ENCODE results near the gene CRABP1. TPM values are rescaled to one million over a fixed set of nuclear protein-coding genes. Genes with fewer than 3 reads are reported as not detected.
A peak's percentile ranks its signal among the peaks of the same experiment; 100 is the strongest.

The CRABP1 gene
- total and polyA plus RNA-seq, 10 donors: 3.5 to 159 (median 29.8) TPM

- DNase-seq: no peak
- H3K27ac ChIP-seq: no peak overlapping the region
- no peaks in the 10 kb centered on the region for H3K9me3 ChIP-seq
- H3K36me3 ChIP-seq: no peaks in the 10 kb centered on the region
- peaks cover 6 to 30% (median 10%) of the 10 kb centered on the region in 6 donors for H3K4me1 ChIP-seq
- TF ChIP-seq CTCF (IDR thresholded peaks at IDR 0.05 in 8 of 11, conservative IDR thresholded peaks at IDR 0.05 in 3 of 11) (no peak), POLR2AphosphoS5 (IDR thresholded peaks at IDR 0.05) (no peak), POLR2A (IDR thresholded peaks at IDR 0.05) (no peak)
- intact Hi-C loops (cut with DNase I; ENCODE audit: low total_unique reads): no loop called here
- H3K27me3 ChIP-seq (replicated peaks in 1 of 7): peaks cover 0 to 6% (median 0%) of the 10 kb centered on the region in 7 donors
- WGBS, 5 donors: 74 to 88% (median 81%) methylated on average over 8 of the region's 8 CpGs
- no peak overlapping the region for H3K4me3 ChIP-seq
Measured at GRCh38 chr15:78362716-78363380, 22.7 kb downstream of the CRABP1 start.

GRCh38 chr15:78363381-78363734 lies 23.2 kb downstream of the CRABP1 start:
- intact Hi-C loops (cut with DNase I; ENCODE audit: low total_unique reads): no loop called here

GRCh38 chr15:78364233-78364632 lies 24.1 kb downstream of the CRABP1 start:
- Histone ChIP-seq H3K4me1 (peaks cover 6 to 30% (median 10%) of the 10 kb centered on the region in 6 donors), H3K27ac (peak overlapping the region in 3 of 8 donors; percentile 5 to 56 (median 20)), H3K9me3 (no peaks in the 10 kb centered on the region), H3K27me3 (replicated peaks in 1 of 7) (peaks cover 0 to 6% (median 0%) of the 10 kb centered on the region in 7 donors), H3K4me3 (no peak overlapping the region), H3K36me3 (no peaks in the 10 kb centered on the region)
- TF ChIP-seq POLR2A (IDR thresholded peaks at IDR 0.05): no peak
- no peak for TF ChIP-seq CTCF (IDR thresholded peaks at IDR 0.05 in 8 of 11, conservative IDR thresholded peaks at IDR 0.05 in 3 of 11)
- TF ChIP-seq POLR2AphosphoS5 (IDR thresholded peaks at IDR 0.05): peak; percentile 51 to 66 (median 59)
- WGBS, 5 donors: 48 to 78% (median 69%) methylated on average over 7 of the region's 7 CpGs
- intact Hi-C loops (cut with DNase I; ENCODE audit: low total_unique reads): no loop called here
- no peak for DNase-seq

More at GRCh38 chr15:78363381-78363734, 23.2 kb downstream of the CRABP1 start:
- H3K4me3 ChIP-seq: no peak overlapping the region
- peak overlapping the region in 1 of 8 donors; percentile 56 for H3K27ac ChIP-seq
- peaks cover 6 to 30% (median 10%) of the 10 kb centered on the region in 6 donors for H3K4me1 ChIP-seq
- H3K36me3 ChIP-seq: no peaks in the 10 kb centered on the region
- no peak for TF ChIP-seq POLR2AphosphoS5 (IDR thresholded peaks at IDR 0.05)
- no peak for TF ChIP-seq POLR2A (IDR thresholded peaks at IDR 0.05)
- TF ChIP-seq CTCF (IDR thresholded peaks at IDR 0.05 in 8 of 11, conservative IDR thresholded peaks at IDR 0.05 in 3 of 11): no peak
- peaks cover 0 to 6% (median 0%) of the 10 kb centered on the region in 7 donors for H3K27me3 ChIP-seq (replicated peaks in 1 of 7)
- WGBS, 5 donors: 85 to 91% (median 86%) methylated on average over 6 of the region's 6 CpGs
- DNase-seq: no peak
- no peaks in the 10 kb centered on the region for H3K9me3 ChIP-seq

GRCh38 chr15:78365917-78366316 lies 25.8 kb downstream of the CRABP1 start:
- TF ChIP-seq POLR2A (IDR thresholded peaks at IDR 0.05) (no peak), POLR2AphosphoS5 (IDR thresholded peaks at IDR 0.05) (peak in 1 of 3 donors; percentile 23)
- H3K4me1 ChIP-seq: peaks cover 6 to 30% (median 10%) of the 10 kb centered on the region in 6 donors
- no peak overlapping the region for H3K4me3 ChIP-seq
- no peaks in the 10 kb centered on the region for H3K9me3 ChIP-seq
- no peak for DNase-seq
- peak overlapping the region in 4 of 8 donors; percentile 1 to 56 (median 19) for H3K27ac ChIP-seq
- WGBS, 5 donors: 14 to 28% (median 22%) methylated on average over 4 to 8 of the region's 8 CpGs
- H3K27me3 ChIP-seq (replicated peaks in 1 of 7): peaks cover 0 to 6% (median 0%) of the 10 kb centered on the region in 7 donors
- intact Hi-C loops (cut with DNase I; ENCODE audit: low total_unique reads): no loop called here
- no peaks in the 10 kb centered on the region for H3K36me3 ChIP-seq

Data from spleen (tissue), 11 donors.